ENCODE measurements around the gene ENKD1. TPM values are rescaled to one million over a fixed set of nuclear protein-coding genes. Genes with fewer than 3 reads are reported as not detected.

ENKD1 gene
- total and polyA plus RNA-seq, 2 of the 13 experiments (the other 11 are each of a cell fraction or from before 2014, with no cell fraction given), result 10.8 to 20.8 TPM

DNA sequence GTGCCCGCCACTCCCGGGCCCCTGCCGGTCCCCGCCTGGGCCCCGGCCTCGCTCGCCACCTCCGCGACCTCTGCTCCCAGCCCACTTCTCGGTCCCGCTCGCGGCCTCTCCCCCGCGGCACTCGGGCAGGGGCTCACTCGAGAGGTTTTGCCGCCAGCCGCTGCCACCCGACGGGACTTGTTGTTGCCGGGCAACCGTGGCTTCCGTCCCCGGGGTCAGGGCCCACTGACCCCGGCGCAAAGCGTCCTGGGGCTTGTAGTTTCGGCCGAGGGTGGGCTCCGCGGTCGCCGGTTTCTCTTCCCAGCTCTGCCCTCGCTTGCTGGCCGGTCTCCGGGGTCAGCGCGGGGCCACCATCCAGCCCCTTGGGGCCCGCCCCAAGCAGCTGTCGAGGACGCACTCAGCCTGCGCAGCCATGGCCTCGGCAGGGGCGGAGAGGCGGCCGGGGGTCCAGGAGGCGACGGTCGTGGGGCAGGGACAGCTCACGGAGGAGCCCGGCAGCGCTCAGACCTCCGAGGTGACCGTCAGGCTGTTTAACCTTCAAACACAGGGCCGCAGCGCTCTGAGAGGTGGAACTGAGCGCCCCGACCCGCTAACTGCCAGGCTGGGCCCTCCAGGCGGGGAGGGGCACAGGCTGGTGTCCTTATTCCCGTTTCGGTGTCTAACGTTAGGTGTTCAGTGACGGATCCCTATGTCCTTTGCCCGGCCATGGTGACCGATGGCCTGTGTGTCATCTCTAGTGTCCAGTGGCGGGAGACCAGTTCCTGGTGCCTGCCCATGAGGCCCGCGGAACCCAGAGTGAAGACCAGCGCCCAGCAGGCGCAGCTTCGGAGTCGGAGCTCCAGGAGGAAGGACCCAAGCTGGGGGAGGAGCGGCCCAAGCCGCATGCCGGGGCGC, at the start of gene ENKD1, which contains the start of gene C16orf86 (continued):
- TF ChIP-seq ZNF615 (CRISPR knock-in tag; IDR thresholded peaks at IDR 0.05; ENCODE audit: borderline replicate concordance) (no peak), ZNF333 (CRISPR knock-in tag; IDR thresholded peaks at IDR 0.05; ENCODE audit: borderline replicate concordance) (0 out of 2 replicates have a peak, but pooled peaks have one; percentile 35), ZFP36L1 (CRISPR knock-in tag; IDR thresholded peaks at IDR 0.05) (0 out of 2 replicates have a peak, but pooled peaks have one; percentile 23), CEBPG (CRISPR knock-in tag; IDR thresholded peaks at IDR 0.05) (peak; percentile 28; the same call in 1 of the 2 replicates), ZSCAN31 (CRISPR knock-in tag; IDR thresholded peaks at IDR 0.05; ENCODE audit: low read depth) (no peak; the same call in 1 of the 2 replicates), ESRRA (CRISPR knock-in tag; IDR thresholded peaks at IDR 0.05; ENCODE audit: low read depth) (no peak; the same call in 1 of the 2 replicates), ZZZ3 (CRISPR knock-in tag; IDR thresholded peaks at IDR 0.05; ENCODE audit: borderline replicate concordance) (no peak), ZNF562 (CRISPR knock-in tag; IDR thresholded peaks at IDR 0.05; ENCODE audit: borderline replicate concordance) (no peak), ZNF30 (CRISPR knock-in tag; IDR thresholded peaks at IDR 0.05) (no peak), SOX6 (IDR thresholded peaks at IDR 0.05) (no peak), SOX6 (CRISPR knock-in tag; IDR thresholded peaks at IDR 0.05) (no peak; the same call in 1 of the 2 replicates), AKAP8 (CRISPR knock-in tag; IDR thresholded peaks at IDR 0.05) (peak; percentile 62; the same call in 1 of the 2 replicates), ZNF44 (CRISPR knock-in tag; IDR thresholded peaks at IDR 0.05) (no peak), ZBTB7A (CRISPR knock-in tag; IDR thresholded peaks at IDR 0.05) (peak; percentile 11; the same call in 1 of the 2 replicates), KDM3A (CRISPR knock-in tag; IDR thresholded peaks at IDR 0.05; ENCODE audit: low read depth) (peak; percentile 88), MED13 (CRISPR knock-in tag; IDR thresholded peaks at IDR 0.05) (no peak), ZBTB42 (CRISPR knock-in tag; IDR thresholded peaks at IDR 0.05) (peak; percentile 38; the same call in 1 of the 2 replicates), EED (CRISPR knock-in tag; IDR thresholded peaks at IDR 0.05) (no peak), NR2F6 (IDR thresholded peaks at IDR 0.05) (peak; percentile 82), NR2F6 (CRISPR knock-in tag; IDR thresholded peaks at IDR 0.05) (peak; percentile 88), ZNF121 (CRISPR knock-in tag; IDR thresholded peaks at IDR 0.05) (0 out of 2 replicates have a peak, but pooled peaks have one; percentile 7)
- TF ChIP-seq, protein P1, sequence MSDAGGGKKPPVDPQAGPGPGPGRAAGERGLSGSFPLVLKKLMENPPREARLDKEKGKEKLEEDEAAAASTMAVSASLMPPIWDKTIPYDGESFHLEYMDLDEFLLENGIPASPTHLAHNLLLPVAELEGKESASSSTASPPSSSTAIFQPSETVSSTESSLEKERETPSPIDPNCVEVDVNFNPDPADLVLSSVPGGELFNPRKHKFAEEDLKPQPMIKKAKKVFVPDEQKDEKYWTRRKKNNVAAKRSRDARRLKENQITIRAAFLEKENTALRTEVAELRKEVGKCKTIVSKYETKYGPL (CRISPR knock-in tag; IDR thresholded peaks at IDR 0.05), result no peak; the same call in none of the 2 replicates
- TF ChIP-seq, protein P2, sequence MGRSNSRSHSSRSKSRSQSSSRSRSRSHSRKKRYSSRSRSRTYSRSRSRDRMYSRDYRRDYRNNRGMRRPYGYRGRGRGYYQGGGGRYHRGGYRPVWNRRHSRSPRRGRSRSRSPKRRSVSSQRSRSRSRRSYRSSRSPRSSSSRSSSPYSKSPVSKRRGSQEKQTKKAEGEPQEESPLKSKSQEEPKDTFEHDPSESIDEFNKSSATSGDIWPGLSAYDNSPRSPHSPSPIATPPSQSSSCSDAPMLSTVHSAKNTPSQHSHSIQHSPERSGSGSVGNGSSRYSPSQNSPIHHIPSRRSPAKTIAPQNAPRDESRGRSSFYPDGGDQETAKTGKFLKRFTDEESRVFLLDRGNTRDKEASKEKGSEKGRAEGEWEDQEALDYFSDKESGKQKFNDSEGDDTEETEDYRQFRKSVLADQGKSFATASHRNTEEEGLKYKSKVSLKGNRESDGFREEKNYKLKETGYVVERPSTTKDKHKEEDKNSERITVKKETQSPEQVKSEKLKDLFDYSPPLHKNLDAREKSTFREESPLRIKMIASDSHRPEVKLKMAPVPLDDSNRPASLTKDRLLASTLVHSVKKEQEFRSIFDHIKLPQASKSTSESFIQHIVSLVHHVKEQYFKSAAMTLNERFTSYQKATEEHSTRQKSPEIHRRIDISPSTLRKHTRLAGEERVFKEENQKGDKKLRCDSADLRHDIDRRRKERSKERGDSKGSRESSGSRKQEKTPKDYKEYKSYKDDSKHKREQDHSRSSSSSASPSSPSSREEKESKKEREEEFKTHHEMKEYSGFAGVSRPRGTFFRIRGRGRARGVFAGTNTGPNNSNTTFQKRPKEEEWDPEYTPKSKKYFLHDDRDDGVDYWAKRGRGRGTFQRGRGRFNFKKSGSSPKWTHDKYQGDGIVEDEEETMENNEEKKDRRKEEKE (IDR thresholded peaks at IDR 0.05), result no peak
- TF ChIP-seq, protein P3, sequence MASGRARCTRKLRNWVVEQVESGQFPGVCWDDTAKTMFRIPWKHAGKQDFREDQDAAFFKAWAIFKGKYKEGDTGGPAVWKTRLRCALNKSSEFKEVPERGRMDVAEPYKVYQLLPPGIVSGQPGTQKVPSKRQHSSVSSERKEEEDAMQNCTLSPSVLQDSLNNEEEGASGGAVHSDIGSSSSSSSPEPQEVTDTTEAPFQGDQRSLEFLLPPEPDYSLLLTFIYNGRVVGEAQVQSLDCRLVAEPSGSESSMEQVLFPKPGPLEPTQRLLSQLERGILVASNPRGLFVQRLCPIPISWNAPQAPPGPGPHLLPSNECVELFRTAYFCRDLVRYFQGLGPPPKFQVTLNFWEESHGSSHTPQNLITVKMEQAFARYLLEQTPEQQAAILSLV (CRISPR knock-in tag; IDR thresholded peaks at IDR 0.05; ENCODE audit: borderline replicate concordance), result peak; percentile 69; the same call in 1 of the 2 replicates
- TF ChIP-seq, protein P4, sequence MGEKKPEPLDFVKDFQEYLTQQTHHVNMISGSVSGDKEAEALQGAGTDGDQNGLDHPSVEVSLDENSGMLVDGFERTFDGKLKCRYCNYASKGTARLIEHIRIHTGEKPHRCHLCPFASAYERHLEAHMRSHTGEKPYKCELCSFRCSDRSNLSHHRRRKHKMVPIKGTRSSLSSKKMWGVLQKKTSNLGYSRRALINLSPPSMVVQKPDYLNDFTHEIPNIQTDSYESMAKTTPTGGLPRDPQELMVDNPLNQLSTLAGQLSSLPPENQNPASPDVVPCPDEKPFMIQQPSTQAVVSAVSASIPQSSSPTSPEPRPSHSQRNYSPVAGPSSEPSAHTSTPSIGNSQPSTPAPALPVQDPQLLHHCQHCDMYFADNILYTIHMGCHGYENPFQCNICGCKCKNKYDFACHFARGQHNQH (CRISPR knock-in tag; IDR thresholded peaks at IDR 0.05), result peak; percentile 16; the same call in 1 of the 2 replicates

Data from HepG2 (cell line).